GM10847 (cell line): ENCODE results near the gene CDKAL1.

ENCODE experiments used
- POLR2A ChIP-seq: IDR thresholded peaks from 2 replicates; pipeline ENCODE4 v1.6.1; 2011; ENCODE audit not compliant: insufficient read length; ENCODE audit errors: extremely low read depth

Gene CDKAL1

DNA sequence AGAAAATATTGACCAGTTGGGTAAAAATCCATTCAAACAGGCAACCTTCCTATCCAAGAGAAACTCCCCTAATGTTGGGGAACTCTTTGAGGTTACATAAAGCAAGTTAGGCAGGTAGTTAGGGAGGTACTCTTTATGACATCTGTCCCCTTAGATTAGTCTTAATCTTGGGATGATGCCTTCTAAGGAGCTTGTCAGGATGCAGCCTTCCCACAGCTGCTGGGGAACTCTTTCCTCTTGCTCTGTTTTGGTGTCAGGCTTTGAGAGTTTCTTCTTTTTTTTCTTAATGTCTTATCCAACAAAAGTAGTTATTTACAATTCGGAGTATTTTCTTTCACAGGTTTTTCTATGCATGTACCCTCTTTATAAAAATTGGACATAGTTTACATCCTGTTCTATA lies 194.8 kb downstream of the CDKAL1 start:
- no peak for TF ChIP-seq POLR2A

DNA sequence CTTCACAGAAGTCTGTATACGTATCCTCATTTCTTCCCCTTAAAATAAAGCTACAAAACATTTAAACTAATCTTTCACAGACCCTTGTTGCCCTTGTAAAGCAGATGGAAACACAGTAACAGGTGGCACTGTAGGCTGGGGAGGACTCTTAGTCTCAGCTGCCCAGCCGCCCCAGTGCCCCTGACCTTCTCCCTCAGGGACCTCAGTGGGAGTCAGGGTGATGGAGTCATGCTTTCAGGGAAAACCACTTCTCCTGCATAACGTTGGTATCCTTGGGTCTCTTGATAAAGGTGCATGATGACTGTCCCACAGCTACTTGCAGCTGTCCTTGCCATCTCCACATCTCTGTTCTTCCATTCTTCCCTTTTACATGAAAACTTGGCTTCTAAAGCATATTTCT lies 198.6 kb downstream of the CDKAL1 start:
- TF ChIP-seq POLR2A, result no peak

DNA sequence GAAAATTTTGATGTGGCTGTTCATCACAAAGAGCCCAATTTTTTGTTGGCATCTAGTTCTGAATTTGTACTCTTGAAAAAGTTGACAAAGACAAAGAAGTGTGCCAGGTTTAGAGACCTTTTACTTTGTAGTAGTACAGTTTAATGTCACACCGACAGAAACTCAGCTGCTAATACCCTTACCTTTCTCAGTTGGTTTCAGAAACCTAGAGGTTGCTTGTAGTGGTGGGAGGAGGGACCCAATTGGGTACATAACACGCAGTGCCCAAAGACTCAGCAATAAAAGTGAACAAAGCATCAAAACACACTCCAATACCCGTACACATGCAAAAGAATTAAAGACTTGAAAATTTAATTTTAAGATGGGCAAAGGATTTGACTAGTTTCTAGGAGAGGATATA lies 203.7 kb downstream of the CDKAL1 start:
- TF ChIP-seq POLR2A, result no peak

DNA sequence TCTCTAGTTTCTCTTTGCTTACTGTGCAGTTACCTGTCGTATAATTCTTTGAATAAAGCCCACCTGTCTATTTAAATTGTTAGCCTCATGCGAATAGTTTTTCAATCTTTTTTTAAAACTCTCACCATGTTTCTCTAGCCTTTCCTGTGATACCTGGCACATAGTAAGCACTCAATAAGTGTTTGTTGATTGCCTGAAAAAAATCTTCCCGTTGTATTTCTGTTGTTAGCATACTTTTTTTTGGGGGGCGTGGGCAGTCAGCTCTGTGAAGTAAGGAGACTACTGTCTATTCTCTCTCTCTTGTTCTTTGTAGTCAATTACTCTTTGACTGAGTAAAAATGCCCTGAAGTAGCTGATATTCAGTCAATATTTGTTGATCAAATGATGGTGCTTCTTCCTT lies 205.8 kb downstream of the CDKAL1 start:
- TF ChIP-seq POLR2A, result no peak

DNA sequence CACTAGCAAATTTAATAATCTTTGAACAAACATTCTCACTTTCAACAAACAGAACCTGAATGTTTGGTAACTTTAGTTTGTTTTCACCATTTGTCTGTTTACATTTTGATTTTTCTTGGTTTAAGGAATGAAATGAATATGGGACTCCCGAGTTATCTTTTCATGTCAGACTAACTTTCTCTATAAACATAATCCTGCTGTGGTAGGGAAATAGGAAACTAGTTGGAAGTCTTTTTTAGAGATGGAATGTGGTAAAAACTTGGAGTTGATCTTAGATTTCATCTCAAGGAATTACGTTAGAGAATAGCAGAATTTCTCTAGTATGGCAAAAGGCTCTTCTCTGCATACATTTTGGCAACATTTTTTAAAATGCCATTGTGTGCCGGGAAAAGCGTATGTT lies 206.5 kb downstream of the CDKAL1 start:
- TF ChIP-seq POLR2A, result no peak

DNA sequence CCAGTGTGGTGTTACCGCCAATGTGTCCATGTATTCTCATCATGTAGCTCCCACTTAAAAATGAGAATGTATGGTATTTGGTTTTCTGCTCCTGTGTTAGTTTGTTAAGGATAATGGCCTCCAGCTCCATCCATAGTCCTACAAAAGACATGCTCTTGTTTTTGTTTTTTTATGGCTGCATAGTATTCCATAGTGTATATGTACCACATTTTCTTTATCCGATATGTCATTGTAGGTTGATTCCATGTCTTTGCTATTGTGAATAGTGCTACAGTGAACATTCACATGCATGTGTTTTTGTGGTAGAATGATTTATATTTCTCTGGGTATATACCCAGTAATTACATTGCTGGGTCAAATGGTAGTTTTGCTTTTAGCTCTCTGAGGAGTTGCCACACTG lies 207.2 kb downstream of the CDKAL1 start:
- TF ChIP-seq POLR2A, result no peak

DNA sequence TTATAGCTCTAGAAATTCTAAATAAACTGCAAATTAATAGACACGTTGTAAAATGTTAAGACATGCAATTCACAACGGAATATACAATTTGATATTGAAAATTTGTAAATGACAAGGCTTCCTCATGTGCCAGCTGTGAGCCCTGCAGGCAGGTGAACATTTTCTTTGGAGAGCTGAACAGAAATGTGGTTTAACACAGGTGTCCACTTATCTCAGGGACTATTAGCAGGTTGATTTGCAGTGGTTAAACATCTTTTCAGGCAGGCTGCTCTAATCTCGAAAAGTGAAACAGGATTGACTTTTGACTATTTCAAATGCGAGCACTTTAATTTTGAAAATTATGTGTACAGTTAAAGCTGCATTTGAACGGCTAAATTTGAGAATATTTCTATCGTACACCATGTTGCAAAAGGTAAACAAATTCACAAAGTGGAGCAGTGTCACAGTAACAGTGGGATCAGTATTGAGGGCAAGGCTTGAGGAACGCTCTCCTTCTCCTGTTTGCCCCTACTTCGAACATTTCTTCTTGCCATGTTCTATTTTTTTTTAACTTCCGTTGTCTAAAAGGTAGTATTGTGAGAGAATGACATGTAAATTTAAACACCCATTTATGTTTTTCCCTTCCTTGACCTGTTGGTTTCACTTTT lies 210.8 kb downstream of the CDKAL1 start:
- TF ChIP-seq POLR2A, result no peak

DNA sequence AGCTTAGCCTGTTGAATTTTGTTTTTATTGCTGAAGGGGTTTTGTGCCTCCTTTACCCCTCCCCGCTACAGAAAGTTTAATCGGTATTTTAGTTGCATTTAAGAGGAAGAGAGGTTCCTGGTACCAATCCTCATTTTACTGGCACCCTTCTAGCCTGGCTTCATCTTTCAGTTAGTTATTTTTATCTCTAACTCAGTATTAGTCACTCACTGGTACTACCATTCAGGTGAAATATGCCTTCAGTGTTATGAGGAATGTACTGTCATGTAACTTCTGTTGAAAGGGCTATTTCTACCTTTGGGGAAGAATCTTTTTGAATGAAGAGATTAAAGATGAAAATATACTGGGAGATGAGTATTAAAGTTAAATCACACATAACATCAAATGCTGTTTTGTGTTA lies 211.8 kb downstream of the CDKAL1 start:
- no peak for TF ChIP-seq POLR2A

DNA sequence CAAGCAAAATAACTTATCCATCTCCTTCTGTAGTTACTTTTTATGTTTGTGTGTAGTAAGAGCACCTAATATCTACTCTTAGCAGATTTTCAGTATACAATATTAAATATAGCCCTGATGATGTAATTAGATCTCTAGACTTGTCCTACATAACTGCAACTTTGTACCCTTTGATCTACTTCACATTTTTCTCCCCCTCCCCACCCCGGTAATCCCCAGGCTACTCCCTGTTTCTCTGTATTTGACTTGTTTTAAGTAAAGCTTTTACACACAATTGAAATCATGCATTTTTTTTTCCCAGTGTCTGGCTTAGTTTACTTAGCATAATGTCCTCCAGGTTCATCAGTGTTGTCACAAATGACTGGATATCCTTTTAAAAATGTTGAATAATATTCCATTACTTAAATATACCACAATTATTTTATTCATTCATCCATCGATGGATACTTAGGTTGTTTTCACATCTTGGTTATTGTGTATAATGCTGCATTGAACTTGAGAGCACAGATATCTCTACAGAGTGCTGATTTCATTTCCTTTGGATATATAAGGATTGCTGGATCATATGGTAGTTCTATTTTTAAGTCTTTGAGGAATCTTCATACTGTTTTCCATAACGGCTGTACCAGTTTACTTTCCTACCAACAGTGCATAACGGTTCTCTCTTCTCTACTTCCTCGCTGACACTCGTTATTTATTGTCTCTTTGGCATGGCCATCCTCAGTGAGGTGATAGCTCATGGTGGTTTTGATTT lies 212.7 kb downstream of the CDKAL1 start:
- no peak for TF ChIP-seq POLR2A

DNA sequence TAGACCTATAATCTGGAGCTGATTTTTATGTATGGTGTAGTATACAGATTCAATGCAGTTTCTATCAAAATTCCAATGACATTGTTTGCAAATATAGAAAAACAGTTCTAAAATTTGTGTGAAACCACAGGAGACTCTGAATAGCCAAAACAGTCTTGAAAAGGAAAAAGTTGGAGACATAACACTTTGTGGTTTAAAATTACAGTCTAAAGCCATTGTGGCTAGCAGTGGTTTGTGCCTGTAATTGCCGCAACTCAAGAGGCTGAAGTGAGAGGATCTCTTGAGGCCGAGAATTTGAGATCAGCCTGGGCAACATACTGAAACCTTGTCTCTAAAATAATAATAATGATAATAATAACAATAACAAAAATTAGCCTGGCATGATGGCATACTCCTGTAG lies 213.7 kb downstream of the CDKAL1 start:
- no peak for TF ChIP-seq POLR2A

DNA sequence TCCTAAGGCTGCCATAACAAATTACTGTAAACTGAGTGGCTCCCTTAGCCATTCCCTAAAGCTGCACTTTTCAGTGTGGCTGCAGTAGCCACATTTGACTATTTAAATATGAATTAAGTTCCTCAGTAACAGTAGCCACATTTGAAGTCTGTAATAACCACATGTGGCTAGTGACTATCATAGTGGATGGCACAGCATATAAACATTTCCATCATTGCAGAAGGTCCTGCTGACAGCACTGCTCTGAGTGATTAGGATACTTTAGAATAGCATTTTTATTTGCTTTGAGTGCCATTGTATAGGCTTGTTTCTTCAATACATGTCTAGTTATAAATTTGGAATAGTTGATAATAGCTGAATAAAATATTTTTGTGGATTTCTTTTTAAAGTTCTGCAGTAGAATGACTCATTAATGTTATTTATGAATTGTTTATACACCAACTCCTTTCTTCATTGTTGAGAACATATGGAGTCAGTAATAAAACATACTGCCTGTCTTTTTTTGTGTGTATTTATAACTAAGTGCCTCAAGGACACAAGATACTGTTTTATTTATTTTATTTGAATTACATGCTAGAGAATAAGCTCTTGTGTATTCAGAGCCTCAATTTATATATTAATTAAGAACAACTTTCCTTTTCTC lies 217.2 kb downstream of the CDKAL1 start:
- TF ChIP-seq POLR2A, result no peak

DNA sequence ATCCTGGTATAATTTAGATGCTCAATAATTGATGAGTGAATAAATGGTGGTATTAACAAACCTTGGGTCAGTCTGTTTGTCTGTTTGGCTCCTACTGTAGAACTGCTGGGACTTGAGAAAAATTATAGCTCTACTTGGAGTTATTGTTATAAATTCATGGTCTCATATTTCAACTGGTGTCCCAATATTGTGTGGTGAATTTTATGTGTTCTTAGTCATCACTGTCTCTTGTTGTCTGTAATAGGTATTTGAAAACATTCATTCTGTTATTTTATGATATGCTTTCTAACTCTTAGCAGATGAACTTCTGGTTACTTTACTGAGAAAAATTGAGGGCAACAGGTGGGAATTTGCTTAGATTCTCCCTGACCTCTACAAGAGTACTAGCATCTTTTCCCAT lies 221.4 kb downstream of the CDKAL1 start:
- no peak for TF ChIP-seq POLR2A

DNA sequence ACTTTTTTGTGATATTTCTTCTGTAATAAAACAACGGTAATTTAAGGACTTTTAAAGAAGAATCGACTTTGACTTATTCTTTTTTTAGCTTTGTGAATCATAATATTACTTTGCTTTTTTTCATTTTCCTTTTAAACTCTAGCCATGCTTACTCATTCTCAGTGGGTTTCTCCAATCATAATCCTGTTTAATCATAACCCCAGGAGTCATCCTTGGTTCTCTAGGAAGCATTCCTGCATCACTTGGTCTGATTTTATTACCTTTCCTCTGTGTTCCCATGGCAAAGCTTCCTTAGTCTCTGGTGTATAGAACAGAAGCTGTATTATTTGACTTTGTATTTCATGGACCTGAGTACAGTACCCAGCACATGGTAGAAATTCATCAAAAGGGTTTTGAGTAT lies 223.5 kb downstream of the CDKAL1 start:
- no peak for TF ChIP-seq POLR2A

DNA sequence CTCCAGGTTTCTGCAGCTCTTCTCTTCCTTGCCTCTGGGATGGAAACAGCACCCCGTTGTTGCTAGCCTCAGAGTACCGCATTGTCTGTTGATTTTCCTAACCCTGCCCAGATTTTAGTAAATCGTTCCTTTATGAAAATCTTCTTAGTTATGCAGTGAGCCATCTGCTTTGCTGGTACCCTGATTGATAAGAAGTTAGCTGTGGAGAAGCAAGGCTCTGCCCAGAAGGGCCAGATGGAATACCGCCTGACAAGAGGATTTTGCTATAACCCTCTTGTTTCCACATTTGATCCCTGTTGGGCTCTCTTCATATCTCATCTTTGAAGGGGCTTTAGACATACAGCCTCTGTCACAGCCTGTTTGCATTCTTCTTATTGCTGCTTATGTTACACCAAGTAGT lies 229.0 kb downstream of the CDKAL1 start:
- no peak for TF ChIP-seq POLR2A

DNA sequence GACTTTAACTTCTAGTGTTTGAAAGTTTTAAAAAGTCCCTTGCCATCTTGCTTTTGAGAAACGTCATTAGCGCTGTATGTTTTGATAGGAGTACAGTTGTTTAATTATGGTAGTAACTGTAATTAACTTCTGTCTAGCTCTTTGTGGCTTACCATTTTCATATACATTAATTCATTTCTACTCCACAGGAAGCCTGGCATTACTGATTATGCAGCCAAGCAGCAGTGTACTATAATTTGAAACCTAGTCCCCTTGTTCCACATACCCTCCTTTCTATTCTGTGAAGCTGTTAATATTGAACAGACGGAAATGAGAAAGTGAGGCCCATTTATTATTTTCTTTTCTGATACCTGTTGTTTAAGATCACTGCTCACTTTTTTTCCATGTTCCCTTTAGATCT lies 235.4 kb downstream of the CDKAL1 start:
- TF ChIP-seq POLR2A, result no peak

DNA sequence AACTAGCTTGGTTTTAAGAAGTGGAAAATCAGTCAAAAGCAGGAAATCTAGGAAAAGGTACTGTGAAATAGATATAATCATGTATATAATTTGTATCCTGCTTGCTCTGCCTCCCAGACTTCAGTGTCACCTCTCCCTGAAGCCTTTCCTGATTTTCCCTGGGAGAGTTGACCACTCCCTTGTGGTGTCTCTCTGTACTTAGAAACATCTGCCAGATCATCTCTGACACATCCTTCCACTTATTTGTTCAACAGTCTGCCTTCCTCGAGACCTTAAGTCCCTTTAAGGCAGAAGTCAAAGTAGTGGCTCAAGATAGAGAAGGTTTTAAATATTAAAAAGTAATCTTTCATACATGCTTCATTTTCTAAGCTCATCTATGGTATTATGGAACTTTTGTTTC lies 236.5 kb downstream of the CDKAL1 start:
- TF ChIP-seq POLR2A, result no peak
